ENCODE measurements around the gene CYRIA.

CYRIA gene

DNA sequence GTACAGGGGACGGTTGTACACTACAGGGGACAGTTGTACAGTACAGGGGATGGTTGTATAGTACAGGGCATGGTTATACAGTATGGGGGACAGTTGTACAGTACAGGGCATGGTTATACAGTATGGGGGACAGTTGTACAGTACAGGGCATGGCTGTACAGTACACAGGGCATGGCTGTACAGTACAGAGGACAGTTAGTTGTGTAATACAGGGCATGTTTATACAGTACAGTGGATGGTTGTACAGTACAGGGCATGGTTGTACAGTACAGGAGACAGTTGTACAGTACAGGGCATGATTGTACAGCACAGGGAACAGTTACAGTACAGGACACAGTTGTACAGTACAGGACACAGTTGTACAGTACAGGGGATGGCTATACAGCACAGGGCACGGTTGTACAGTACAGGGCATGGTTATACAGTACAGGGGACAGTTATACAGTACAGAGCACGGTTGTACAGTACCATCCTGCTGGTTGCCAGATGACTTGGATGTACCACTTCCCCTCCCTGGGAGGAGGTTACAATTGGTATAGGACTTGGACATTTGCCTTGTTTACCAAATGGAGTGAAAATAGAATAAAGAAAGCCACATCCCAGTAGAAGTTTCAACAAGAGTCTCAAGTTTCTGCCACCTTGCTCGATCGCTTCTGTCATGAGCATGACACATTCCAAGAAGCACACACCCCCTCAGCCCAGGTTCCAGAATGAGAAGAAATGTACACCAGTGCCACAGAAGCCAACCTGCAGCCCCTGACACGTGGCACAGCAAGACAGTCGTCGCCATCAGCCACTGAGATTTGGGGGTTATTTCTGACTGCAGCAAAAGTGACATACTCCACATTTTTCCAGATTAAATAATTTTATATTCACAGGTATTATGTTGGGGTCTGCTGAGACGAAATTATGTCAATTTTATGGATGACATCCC is 16.0 kb downstream of the CYRIA start:
- DNase-seq: no peak

DNA sequence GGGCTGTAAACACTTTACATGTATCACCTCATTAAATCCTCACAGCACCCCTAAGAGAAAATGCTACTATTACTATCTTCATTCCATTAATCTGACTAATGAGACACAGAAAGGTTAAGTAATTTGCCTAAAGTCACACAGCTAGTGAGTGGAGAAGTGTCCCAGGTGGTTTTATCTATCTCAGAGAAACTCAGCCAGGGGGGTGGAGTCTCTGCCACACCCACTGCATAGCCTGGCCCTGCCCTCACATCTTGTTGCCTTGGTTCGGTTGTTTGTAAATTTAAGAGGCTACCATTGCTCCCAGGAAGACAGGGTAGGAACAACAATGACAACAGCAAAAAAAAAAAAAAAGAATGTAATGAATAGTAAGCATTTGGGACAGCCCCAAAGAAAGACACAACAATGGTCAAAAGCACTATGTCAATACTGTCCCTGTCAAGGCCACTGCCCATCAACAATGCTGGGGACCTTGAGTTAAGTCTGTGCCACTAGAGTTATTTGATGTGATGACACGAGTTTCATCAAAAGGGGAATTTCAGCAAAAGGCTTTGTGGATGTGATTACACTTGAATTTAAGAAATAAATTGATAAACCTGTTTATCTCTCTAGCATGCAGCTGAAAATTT is 17.5 kb downstream of the CYRIA start:
- DNase-seq: no peak

DNA sequence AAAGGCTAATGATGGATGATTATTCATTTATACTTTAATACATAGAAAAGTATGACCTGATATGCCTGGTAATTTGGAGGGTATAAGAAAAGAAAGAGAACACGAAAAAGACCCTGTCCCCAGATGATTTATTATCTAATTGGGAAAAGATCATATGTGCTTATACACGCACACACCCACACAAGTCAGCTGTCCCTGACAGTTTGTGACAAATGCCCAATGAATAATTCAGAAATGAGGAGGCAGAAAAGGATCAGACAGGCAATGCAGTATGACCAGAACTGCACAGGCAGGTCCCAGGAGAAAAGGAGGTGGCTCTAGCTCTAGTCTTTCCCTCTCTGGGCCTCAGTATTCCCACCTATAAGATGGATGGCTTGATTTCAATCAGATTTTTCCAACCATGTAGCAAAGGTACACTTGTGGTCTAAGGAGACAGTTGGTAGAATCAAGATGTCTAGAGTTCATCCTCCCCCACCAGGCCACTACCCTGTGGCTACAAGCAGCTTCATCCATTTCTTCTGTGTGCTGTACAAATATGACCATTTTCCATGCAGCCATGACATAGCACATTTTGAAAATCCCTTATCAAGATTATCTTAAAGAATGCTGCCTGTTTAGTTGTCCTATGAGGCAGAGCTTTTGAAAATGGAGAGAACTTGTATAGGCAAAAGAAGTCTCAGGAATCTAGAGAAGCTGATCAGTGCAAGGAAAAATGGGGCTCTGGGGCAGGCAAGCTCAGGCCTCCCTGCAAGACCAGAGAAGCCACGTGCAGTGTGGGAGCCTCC is 19.7 kb downstream of the CYRIA start:
- no peak for DNase-seq

DNA sequence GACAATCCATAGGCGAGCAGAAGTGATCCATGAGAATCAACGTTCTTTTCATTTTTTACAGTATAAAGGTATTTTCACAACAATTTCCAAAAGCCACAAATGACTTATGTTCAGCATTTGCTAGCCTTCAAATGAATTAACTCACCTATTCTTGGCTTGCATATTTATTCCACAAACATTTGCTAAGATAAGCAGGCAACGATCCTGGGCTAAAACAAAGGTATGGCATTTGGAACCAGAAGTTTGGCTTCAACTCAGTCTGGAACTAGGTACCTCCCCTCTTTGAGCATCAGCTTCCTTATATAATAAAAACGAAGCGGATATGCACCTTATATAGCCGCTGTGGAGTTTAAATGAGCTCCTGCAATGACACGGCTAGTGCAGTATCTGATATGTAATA is 20.5 kb downstream of the CYRIA start:
- no peak for DNase-seq

DNA sequence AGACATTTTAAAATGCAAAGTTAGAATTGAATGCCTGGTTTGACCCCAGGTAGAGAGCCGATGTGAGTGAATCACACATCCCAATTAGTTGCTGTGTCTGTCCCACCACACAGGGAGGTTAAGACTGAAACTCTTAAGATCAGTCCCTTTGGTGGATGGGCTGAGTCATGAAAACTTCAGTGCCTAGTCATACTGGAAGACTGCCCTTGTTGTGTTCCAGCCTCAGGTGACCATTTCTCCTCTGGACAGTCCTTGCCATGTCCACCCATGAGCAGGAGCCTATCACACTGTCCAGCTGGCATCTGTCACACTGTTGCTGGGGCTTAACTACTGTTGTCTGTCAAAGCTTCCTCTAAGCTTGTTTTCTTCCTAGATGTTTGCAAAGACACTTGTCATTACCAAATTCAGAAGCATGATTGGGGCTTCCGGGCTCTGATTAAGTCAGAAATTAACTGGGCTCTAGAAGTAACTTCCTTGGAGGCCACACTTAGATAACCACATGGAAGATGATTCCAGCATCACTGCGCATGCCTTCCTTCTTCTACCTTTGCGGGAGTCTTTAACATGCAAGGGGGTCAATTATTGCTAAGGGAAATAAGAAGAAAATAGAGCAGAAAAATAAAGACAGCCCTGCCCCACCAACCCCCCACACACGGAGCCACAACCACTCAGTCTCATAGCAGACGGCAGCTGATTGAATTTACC is 21.3 kb downstream of the CYRIA start:
- no peak for DNase-seq

DNA sequence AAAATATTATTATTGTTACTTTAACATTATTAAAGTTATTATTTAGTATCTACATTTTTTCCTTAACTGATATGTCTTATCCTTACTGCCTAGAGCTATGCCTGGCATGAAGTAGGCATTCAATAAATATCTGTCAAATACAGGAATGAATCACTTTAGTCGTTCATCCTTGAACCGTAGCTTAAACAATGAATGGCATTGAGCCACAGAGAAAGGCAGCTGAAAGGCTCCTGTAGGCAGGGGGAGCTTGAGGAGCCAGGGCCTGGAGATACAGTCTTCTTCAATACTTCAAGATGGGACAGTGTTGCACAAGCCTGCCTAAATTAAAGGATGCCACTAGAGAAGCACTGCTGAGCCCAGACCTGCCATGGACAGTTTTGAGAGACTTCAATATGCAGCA is 22.5 kb downstream of the CYRIA start:
- DNase-seq: no peak

- no peak for DNase-seq
Measured at GRCh38 chr2:16642088-16642487, 23.5 kb downstream of the CYRIA start.

- no peak for DNase-seq
Measured at GRCh38 chr2:16641509-16641908, 24.1 kb downstream of the CYRIA start.

DNA sequence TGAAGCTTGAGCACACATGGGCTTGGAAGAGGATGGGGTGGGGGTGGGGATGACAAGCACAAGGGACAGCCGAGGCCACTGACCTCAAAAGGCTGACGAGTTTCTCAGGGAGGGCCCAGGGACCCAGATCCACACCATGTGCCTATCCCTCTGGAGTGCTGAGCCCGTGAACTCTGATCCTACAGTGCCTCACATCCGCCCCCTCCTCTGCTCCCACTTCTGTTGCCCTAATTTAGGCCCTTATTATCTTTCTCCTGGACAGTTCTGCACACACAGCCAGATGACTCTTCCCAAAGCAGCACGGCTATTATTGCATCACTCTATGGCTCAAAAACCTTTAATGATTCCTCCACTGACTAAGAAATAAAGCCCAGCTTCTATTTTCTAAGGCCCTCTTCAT is 24.8 kb downstream of the CYRIA start:
- DNase-seq: no peak

DNA sequence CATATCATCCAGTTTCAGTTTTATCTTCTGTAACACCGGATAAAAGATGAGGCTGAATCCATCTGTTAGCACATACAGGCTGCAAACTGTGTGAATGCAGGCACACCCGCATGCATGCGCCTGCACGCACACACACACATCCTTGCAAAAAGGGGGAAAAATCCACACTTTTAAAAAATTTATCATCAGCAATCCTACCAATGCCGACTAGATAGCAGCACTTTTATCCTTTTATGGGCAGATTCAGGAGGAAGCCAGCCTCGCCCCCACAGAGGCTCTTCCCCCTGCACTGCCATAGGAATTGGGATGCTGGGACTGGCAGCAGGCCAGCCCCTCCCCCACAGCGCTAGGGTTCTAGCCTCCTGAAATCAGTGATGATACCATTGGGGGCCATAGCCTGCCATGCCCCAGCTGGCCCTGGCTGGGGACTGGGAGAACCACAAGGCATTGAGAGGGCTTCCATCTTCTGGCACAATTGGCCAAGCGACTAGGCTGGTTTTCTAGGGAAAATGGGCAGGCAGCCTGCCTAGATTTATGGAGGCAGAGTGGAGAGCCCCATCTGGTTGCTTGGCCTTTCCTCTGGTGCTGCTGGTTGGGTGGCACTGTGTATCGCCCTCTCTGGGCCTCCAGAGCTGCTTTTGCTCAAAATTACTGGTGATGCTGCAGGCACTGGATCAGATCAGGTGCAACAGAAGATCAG is 25.5 kb downstream of the CYRIA start:
- DNase-seq: no peak

GRCh38 chr2:16639431-16639830 is 26.2 kb downstream of the CYRIA start:
- DNase-seq: no peak

DNA sequence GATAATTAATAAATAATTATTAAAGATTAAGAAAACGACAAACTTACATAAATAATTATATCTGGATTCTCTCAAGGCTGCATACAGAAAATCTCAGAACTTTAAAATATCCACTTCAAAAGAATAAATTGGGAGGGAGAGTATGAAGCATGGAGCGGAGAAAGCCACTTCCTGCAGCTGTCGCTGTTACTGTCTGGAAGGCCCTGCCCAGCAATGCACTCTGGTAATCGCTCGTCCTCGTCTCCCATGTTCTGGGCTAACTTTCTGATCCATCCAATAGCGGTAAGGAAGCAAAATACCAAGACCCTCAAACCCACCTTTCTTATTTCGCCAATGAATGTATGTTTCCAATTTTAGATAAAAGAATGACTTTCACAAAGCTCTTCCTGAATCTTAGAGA is 26.7 kb downstream of the CYRIA start:
- DNase-seq: no peak

DNA sequence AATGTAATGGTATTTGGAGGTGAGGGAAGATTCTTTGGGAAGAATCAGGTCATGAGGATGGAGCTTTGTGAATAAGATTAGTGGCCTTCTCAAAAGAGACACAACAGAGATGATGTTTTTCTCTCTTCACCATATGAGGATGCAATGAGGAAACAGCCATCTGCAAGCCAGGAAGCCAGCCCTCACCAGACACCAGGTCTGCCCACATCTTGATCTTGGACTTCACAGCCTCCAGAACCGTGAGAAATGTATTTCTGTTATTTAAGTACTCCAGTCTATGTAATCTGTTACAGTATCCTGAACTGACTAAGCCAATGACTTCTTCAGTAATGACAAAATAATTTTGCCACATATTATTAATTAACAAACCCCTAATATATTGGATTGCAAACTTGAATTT is 28.3 kb downstream of the CYRIA start:
- DNase-seq: no peak

GRCh38 chr2:16635791-16636699 is 29.6 kb downstream of the CYRIA start:
- no peak for DNase-seq

DNA sequence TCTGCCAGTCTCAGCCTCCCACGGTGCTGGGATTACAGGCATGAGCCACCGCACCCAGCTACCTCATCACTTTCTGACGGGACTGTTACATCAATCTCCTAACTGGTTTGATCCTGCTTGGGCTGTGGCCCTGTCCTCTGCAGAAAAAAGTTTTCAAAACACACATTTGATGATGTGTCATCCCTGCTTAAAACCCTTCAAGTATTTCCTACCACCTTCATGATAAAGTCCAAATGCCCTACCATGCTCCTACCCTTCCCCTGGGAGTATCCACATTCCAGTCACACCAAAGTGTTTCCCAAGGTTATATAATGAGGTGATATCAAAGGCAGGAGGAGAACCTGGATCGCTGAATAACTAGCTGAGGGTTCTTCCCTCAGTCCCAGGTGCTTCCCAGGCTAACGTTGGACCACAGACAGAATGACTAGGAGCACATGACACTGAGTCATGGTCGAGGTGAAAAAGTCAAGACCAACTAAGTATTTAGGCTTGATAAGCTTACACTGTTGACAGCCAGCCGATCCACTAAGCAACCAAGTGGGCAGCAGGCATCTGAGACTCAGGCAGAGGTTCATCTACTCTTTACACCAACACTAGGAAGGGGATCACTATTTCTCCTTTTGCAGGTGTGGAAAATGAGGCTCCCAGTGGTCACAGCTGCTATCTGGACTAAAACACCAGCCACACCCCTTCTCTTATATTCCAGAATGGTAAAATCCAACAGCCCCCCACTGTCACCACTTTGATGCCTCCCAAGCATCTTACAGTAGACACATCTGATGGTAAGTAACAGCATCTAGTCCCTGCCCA is 31.8 kb downstream of the CYRIA start:
- no peak for DNase-seq

GRCh38 chr2:16632598-16632997 is 33.0 kb downstream of the CYRIA start:
- DNase-seq: no peak

- no peak for DNase-seq
Measured at GRCh38 chr2:16630463-16630862, 35.2 kb downstream of the CYRIA start.

GRCh38 chr2:16629770-16630169 is 35.9 kb downstream of the CYRIA start:
- no peak for DNase-seq

DNA sequence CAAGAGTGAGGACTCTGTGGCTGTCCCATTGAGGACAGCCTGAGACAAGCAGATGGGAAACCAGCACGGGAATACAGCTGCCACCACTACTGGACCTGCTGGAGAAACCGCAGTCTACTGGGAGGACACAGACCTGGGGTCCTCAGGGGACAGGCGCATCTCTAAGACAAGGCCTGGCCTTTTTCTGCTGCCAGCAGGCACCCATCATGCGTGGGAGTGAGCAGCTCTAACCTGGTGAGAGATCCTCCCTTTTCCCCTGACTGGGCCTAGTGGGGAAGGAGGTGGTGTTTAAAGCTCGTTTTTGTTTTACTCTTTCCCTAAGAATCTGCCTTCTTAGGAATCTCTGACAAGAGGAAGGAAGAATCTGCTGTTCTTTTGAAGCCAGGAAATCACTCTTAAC is 36.6 kb downstream of the CYRIA start:
- DNase-seq: no peak

- DNase-seq: no peak
Measured at GRCh38 chr2:16628314-16628713, 37.3 kb downstream of the CYRIA start.
